HG02884 (cell line): Measurements from ENCODE around the gene C3orf70.
"Not testable (repeated sequence)": the region's sequence is repeated elsewhere in the genome, so short reads cannot be mapped to it uniquely, and the experiment has no call there.

ENCODE experiments used
- ATAC-seq: cut with Tn5 transposase; IDR thresholded peaks from one replicate; pipeline ENCODE4 v1.9.1; 2021; ENCODE audit warnings: mild to moderate bottlenecking, moderate library complexity; ENCODE audit not compliant: unreplicated experiment

Gene C3orf70

DNA sequence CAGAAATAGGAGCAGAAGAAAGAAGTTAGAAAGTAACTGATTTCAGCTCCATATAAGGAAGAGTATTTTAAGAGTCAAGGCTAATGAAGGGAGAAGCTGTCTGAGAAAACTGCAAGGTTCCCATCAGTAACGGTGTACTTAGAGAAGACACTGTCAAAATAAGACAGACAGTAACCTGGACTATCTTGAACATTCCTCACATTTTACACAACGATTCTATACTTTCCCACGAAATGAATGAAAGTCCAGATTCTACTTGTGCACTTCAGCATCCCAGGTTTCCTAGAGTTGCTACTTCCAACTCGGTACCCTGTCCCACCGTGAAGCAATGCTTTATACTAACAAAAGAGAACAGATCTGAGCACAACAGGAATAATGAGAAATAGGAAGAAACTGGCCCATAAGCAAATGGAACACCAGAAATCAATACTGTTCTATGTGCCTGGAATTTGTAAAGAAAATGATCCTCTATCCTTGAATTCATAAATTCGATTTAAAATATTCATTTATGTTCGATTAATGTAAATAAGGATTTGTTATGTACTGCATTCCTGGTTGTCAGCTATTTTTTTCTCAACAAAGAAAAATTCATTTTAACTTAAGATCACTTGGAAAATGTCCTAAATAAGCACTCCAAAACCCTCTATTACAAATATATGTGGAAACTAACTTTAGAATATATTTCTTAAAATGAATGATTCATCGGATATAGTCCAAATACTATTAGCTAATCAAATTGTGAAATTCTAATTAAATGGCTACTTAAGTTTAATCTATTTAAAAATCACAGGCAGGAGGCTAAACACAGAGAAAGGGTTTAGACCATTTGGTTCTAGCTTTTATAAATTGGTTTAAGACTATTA, 1.5 kb downstream of the C3orf70 start:
- ATAC-seq: no peak

DNA sequence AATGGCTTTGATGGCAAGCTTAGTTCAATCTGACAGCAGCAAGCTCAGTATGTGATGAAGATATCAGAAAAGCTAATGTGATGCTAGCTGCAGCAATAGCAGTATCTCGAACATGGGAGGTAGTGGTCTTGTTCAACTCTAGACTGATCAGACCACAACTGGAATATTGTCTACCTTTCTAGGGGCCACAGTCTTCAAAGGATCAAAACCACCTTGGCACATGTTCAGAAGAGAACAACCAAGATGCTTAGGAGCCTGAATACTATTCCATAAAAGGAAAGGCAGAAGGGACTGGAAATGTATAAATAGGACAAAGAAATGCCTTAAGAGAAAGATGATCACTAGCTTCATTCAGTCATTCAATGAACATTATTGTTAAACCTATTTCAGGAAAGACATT, 2.3 kb downstream of the C3orf70 start:
- ATAC-seq: no peak

DNA sequence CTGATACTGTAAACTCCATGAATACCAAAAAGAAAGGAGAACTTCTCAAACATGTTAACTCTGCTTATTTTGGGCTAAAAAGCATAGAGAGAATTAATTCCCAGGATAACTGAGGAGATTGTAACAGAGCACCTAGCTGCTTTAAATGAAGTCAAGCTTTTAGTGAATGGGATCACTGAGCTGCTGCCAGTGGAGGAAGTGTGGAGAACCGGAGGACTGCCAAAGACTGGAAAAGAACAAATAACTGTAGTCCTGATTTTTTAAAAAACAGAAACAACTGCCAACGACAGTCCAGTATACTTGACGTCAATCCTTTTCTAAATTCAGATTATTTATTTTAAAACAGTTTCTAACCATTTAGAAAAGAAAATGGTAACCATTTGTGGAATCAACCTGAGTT, 3.3 kb downstream of the C3orf70 start:
- ATAC-seq: no peak

DNA sequence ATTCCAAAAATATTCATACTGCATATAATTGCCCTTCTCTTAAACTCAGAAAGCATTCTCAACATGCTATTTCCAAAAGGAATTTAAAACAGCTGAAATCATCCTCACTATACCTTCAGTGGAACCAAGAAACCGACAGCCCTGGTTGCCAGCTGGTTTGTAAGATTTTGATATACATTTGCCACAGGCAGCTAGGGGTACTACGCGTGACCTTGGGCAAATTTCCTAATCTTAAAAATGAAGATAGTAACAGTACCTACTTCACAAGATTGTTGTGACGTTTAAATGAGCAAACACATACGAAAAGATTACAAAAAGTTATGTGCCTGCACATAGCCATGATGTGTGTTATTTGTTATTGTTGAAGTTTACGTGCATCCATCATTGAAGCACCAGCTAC, 7.3 kb downstream of the C3orf70 start:
- no peak for ATAC-seq

DNA sequence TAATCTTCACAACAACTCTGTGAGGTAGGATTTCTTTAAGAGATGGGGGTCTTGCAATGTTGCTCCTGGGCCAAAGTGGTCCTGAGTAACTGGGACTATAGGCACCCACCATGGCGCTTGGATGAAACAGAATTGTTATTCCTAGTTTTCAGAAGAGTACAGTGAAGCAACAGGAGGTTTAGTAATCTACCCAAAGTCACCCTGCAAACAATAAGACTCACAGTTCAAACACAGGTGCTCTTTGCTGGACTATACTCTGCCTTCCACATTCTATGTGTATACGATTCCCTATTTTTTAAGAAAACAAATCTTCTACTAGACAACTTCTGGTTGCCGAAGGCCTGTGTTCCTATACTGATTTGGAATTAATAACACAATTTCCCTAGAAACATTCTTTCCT, 8.1 kb downstream of the C3orf70 start:
- no peak for ATAC-seq

DNA sequence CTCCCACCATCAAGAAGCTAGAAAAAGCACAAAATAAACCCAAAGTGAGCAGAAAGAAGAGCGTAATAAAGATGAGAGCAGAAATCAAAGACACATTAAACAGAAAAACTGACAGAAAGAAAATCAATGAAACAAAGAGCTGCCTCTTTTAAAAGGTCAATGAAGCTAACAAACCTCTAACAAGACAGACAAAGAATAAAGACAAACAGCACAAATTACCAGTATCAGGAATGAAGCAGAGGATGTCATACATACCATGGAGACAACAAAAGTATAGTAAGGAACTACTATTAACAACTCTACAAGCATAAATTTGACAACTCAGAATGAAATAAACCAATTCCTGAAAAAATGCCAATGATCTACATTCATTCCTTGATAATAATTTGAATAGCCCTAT, 15.0 kb downstream of the C3orf70 start:
- ATAC-seq: no peak

DNA sequence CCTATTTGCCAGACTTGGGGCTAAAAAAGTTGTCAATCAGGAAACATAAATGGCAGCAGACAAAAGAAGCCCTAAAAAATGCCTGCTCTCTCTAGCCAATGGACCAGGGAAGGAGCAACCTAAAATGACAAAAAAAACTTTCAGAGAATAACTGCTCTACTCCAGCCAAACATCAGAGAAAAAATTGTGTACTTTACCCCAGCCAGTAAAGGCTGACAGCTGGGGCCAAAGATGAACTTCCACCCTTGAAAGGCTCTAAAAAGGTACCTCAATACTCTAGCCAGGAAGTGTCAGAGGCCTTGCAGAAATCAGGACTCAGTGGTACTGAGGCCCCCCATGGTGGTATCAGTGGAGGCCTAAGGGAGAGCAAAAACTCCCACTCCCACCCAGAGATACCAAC, 18.4 kb downstream of the C3orf70 start:
- no peak for ATAC-seq

DNA sequence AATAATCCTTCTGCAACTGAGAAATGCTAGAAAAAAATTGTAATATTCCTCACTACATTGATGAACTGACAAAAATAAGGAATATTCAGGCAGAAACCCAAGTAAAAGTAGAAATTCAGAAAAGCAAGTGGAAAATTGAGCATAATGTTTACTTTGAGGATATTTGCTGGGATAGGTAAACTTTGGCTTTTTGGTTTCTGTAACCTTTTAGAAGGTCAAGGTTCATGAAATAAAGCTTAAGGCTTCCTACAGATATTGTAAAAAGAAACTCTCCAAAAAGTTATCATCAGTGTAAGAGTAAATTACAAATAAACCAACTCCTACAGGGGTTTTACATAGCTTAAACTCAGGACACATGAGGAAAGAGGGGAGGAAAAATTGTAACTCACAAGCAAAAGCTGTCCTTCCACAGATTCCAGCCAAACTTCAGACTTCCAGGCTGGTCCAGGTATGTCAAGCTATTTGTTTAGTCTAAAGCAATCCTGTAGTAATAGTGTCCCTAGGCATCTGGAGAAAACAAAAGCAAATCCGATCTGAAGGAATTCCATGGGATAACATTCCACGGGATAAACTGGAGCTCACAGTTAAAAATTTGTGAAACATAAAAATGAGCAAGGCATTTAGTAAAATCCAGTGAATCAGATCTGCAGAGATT, 21.1 kb downstream of the C3orf70 start:
- ATAC-seq: no peak

DNA sequence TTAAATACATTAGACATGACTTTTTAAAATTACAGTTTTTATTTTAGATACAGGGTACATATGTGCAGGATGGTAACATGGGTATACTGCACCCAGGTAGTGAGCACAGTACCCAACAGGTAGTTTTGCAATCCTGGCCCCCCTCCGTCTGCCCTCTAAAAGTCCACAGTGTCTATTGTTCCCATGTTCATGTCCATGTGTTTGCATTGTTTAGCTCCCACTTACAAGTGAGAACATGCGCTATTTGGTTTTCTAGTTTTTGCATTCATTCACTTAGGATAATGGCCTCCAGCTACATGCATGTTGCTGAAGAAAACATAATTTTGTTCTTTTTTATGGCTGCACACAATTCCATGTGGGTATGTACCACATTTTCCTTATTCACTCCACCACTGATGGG, 23.8 kb downstream of the C3orf70 start:
- ATAC-seq: no peak

DNA sequence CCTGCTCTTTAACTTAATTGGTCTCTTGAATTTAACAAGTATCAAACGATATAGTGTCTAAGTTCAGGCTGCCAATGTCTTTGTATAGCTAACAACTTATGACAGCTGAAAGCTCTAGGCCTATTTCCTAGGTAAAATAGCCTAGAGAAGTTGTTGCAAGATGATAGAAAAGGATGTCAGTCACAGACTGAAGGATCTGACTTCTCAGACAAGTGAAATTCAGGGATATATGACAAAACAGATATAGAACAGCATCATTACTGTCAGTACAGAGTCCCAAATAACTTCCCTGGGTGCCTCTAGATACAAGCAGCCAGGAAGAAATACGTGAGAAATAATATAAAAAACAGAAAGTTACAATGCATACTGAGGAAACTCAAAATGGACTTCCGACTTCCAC, 26.7 kb downstream of the C3orf70 start:
- ATAC-seq: no peak

DNA sequence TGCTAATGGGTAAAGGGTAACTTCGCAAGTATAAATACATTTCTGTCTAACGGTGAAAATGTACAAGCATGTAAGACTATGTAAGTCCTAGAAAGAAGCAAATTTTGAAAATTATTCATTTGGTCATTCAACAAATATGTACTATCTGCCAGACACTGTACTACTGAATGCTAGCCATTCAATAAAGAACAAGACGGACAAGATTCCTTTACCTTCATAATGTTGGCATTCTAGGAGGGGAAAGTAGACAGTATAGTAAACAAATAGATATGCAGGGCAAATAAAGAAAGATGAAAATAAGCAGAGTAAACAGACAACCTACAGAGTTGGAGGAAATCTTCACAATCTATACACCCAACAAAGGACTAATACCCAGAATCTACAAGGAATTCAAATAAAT, 32.7 kb downstream of the C3orf70 start:
- no peak for ATAC-seq

DNA sequence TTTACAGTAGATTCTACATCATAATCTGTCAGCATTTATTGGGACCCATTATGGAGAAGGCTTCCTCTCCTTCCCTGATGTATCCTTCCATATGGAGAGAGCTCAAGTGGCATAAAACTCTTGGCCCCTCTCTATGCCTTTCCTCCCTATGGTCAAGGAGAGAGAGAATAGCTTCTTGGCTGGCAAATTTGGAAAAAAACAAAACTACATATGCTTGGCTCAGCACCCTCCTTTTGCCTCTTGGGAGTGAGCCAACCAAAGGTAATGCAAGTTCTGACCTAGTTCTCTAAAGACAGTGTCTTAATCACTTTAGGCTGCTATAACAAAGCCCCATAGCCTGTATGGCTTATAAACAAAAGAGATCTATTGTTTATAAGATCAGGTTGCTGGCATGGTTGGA, 37.5 kb downstream of the C3orf70 start:
- ATAC-seq: no peak

DNA sequence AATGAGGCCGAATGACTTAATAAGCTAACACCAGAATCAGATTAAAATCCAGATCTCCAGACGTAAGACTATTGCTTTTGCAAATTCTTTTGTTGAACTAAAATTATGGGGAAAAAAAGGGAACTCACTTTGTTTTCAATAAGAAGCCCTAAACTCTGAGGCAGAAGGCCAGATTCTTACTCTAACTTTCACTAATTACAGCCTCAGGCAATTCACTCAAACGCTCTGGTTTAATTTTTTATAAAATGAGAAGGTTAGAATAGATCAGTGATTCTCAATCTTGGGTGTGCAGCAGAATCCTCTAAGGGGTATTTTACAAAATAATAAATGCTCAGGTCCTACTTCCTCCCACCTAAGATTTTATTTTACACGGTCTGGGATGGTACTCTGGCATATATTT, 38.1 kb downstream of the C3orf70 start:
- ATAC-seq: no peak

DNA sequence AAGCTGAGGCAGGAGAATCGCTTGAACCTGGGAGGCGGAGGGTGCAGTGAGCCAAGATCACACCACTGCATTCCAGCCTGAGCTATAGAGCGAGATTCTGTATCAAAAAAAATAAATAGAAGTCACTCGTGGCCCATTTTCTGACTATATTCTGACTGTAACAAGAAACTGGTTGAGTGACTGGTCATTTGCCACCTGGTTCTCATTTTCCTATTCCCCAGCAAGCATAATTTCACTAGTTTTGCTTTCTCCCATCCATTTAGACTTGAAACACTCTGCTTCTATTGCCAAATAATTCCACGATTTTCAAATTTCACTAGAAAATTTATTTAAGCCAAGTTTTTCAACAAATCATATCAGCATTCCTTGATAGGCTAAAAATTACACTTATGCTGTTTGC, 40.7 kb downstream of the C3orf70 start:
- no peak for ATAC-seq

DNA sequence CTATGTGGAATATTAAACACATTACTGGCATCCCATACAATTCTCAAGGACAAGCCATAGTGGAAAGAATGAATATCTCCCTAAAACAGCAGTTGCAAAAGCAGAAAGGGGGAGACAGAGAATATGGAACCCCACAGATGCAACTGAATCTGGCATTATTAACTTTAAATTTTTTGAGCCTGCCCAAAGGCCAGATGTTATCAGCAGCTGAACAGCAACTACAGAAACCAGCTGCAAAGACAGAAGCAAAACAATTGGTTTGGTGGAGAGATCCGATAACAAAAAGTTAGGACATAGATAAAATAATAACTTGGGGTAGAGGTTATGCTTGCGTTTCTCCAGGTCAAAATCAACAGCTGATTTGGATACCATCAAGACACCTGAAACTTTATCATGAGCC, 43.8 kb downstream of the C3orf70 start:
- ATAC-seq: not testable (repeated sequence)

DNA sequence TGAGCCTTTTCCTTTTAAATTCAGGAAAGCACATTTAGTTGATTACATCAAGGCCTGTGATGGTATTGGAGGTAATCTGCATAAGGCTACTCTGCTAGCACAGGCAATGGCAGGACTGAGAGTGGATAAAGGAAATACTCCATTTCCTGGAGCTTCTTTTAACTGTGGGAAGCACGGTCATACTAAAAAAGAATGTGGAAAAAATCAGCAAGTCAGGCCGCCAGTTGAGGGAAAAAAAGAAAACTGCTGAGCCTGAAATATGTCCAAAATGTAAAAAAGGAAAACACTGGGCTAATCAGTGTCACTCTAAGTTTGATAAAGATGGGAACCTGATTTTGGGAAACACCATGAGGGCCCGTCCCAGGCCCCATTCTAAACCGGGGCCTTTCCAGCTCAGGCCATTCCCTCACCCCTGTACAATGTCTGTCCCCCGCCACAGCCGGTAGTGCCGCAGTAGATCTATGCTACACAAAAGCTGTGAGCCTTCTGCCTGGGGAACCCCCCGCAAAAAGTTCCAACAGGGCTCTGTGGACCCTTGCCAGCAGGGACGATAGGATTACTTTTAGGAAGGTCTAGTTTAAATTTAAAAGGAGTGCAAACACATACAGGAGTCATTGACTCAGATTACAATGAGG, 46.5 kb downstream of the C3orf70 start:
- not testable (repeated sequence) for ATAC-seq

DNA sequence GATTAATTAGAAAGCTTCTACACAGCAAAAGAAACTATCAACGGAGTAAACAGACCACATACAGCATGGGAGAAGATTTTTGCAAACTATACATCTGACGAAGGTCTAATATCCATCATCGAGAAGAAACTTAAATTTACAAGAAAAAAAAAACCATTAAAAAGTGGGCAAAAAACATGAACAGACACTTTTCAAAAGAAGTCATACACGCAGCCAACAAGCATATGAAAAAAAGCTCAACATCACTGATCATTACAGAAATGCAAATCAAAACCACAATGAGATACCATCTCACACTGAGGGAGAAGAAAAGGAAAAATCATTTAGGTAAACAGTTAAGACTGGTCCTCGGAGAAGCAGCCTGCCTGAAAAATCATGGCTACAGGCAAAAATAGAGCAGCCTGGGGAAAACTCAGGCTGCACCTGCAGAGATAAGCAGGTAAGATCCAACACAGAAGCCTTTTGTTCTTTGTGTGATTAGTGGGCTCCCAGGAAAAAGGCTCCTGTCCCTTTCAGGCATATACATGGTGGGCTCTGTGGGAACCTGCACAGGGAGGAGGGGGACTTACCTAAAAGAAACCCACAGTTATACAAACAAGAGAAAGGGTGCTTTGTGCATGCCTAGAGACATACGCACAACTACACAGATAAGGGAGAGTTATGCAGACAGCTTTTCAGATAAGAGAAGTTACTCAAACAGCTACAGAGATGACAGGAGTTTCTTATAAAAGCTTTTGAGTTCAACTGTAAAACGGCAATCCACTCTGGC, 49.3 kb downstream of the C3orf70 start:
- ATAC-seq: no peak

DNA sequence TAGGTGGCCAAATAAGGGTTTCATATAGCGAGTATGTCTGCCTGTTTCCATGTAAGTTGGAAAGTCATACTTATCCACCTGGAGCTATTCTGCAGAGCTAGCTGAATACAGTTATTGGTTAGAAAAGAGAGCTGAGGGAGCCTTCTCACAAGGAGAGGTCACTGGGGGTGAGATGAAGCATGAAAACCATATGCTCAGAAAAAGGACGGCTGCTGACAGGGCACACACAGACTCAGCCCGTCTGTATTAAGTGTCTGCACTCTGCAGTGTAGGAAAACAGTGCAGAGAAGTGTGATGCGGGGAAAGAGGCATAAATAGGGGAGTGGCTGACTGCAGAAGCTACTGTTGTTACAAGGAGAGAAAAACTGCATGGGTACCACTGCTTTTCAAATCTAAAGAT, 58.2 kb downstream of the C3orf70 start:
- ATAC-seq: no peak

DNA sequence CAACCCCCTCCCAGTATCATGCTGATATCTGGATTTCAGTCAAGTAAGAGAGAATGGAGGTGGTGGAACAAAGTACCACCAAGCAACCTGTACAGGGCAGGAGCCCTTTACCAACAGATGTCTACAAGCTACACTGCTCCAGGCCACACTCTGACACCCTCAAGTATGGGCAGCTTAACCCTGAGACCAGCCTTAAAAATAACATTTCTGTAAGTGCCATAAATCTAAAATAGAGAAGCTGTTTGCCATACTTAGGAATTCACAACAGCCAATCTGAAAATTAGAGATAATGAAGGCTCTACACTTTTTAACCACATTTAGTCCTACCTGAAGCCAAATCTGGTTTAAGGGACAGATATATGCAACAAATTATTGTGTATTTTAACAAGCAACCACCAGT, 59.7 kb downstream of the C3orf70 start:
- no peak for ATAC-seq

DNA sequence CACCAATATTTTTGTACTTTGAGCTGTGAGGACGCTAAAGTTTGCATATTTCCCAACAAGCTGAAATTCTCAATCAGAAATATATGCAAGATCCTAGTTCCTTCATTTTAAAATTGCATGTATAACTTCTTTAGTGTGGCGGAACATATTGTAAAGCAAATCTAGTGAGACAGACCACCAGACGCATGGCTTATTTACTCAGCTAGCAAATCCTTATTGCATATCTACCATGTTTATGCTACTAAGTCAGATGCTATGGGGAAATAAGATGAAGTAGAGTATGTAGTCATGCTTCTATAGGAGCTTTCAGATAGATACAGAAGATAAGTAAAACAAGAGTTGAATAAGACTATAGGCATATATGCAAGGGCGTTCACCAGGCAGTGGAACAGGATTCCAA, 62.0 kb downstream of the C3orf70 start:
- ATAC-seq: no peak

DNA sequence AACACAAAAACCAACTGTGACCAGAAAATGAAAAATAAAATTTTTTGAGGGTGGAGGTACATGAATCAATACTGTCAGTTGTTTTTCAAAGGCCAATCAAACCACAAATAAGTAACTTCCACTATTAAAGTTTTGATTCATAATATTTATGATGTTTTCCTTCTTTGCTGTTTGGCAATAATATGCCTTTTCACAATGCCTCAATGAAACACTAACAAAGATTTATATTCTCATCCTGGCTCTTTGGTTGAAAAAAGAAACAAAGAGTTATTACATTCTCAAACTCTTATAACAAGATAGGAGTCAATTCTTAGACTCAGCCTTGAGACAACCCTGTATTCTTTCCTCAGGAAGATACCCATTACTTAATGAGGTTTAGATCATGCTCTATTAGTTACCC, 63.1 kb downstream of the C3orf70 start:
- ATAC-seq: no peak
